HepG2 (cell line): ENCODE results near the gene NDUFAF5. TPM values are rescaled to one million over a fixed set of nuclear protein-coding genes. Genes with fewer than 3 reads are reported as not detected.
A peak's percentile ranks its signal among the peaks of the same experiment; 100 is the strongest.

Source experiments
- AHDC1 ChIP-seq: sonication (generic); formaldehyde crosslinking; IDR thresholded peaks from 2 replicates; pipeline ENCODE4 v1.5.1; 2020; ENCODE audit warnings: mild to moderate bottlenecking, missing genetic modification reagents, borderline replicate concordance
- CHD2 ChIP-seq: IDR thresholded peaks from 2 replicates; pipeline ENCODE4 v1.6.1; 2011; ENCODE audit warnings: low read depth, low read length, improper control_type of control experiment
- ELK4 ChIP-seq: sonication (generic); formaldehyde crosslinking; IDR thresholded peaks from 2 replicates; pipeline ENCODE4 v1.9.0; 2021; ENCODE audit warnings: missing genetic modification reagents, borderline replicate concordance
- GFI1 ChIP-seq: sonication (generic); formaldehyde crosslinking; IDR thresholded peaks from 2 replicates; pipeline ENCODE4 v1.5.0; 2020; ENCODE audit warnings: missing genetic modification reagents, mild to moderate bottlenecking, borderline replicate concordance
- ISX ChIP-seq: sonication (generic); formaldehyde crosslinking; conservative IDR thresholded peaks from 2 replicates; pipeline ENCODE4 v1.5.0; 2020; ENCODE audit warnings: missing genetic modification reagents
- KLF16 ChIP-seq, 2 experiments: sonication (generic) in 1 of 2; formaldehyde crosslinking in 1 of 2; IDR thresholded peaks; 2 replicates each; pipeline versions ENCODE4 v1.6.1 to v1.8.0; 2016 to 2023; ENCODE audit warnings: missing genetic modification reagents in 2 of 2, missing compliant biosample characterization in 1 of 2
- PITX1 ChIP-seq: sonication (generic); formaldehyde crosslinking; IDR thresholded peaks from 2 replicates; pipeline ENCODE4 v1.5.1; 2020; ENCODE audit warnings: mild to moderate bottlenecking, missing genetic modification reagents
- PRMT3 ChIP-seq: sonication (generic); formaldehyde crosslinking; IDR thresholded peaks from 2 replicates; pipeline ENCODE4 v1.8.1; 2022; ENCODE audit warnings: low read depth, mild to moderate bottlenecking, moderate library complexity, missing genetic modification reagents, borderline replicate concordance
- RARA ChIP-seq: IDR thresholded peaks from 2 replicates; pipeline ENCODE4 v1.6.1; 2016; ENCODE audit warnings: missing genetic modification reagents, missing compliant biosample characterization
- RXRB ChIP-seq: IDR thresholded peaks from 2 replicates; pipeline ENCODE4 v1.6.1; 2016; ENCODE audit warnings: borderline replicate concordance, missing genetic modification reagents, missing compliant biosample characterization
- SETDB1 ChIP-seq: sonication (generic); formaldehyde crosslinking; IDR thresholded peaks from 2 replicates; pipeline ENCODE4 v1.5.1; 2020; ENCODE audit warnings: missing genetic modification reagents, mild to moderate bottlenecking, borderline replicate concordance
- USF2 ChIP-seq, 2 experiments: sonication (generic) in 1 of 2; formaldehyde crosslinking in 1 of 2; IDR thresholded peaks; 2 replicates each; pipeline versions ENCODE4 v1.5.1 to v1.6.1; 2011 to 2020; ENCODE audit warnings: borderline replicate concordance in 1 of 2, low read depth in 1 of 2, low read length in 1 of 2, mild to moderate bottlenecking in 1 of 2, missing genetic modification reagents in 1 of 2, moderate library complexity in 1 of 2
- ZBTB8A ChIP-seq: sonication (generic); formaldehyde crosslinking; IDR thresholded peaks from 2 replicates; pipeline ENCODE4 v1.4.0; 2020; ENCODE audit warnings: mild to moderate bottlenecking, low read depth, missing genetic modification reagents, borderline replicate concordance
- ZNF333 ChIP-seq: sonication (generic); formaldehyde crosslinking; IDR thresholded peaks from 2 replicates; pipeline ENCODE4 v1.4.0; 2020; ENCODE audit warnings: mild to moderate bottlenecking, missing genetic modification reagents, borderline replicate concordance
- ZNF564 ChIP-seq: sonication (generic); formaldehyde crosslinking; IDR thresholded peaks from 2 replicates; pipeline ENCODE4 v1.8.1; 2023; ENCODE audit warnings: mild to moderate bottlenecking, missing genetic modification reagents
- polyA plus RNA-seq, 8 experiments: library from polyadenylated mRNA; depleted of rRNA in 3 of 8; stranded (reverse) in 7 of 8; unstranded in 1 of 8; fragments of >200 nt; fragmentation: Illumina TruSeq in 4 of 8; extraction: Trizol in 4 of 8; gene quantifications; 2 replicates each; pipeline versions ENCODE4 v1.2.1 to v1.2.3, GENCODE V29; 2011 to 2016; ENCODE audit warnings: low read depth in 4 of 8, missing spikeins in 1 of 8, mixed read lengths in 1 of 8; ENCODE audit not compliant: insufficient read depth in 1 of 8
- total RNA-seq, 5 experiments: library from RNA; depleted of rRNA; stranded (reverse); fragments of >200 nt; fragmentation: Illumina TruSeq; extraction: Trizol; gene quantifications; 2 replicates each; pipeline ENCODE4 v1.2.3, GENCODE V29; 2016; ENCODE audit warnings: low read depth in 1 of 5
- TF ChIP-seq, protein P1 (sequence below): sonication (generic); formaldehyde crosslinking; IDR thresholded peaks from 2 replicates; pipeline ENCODE4 v1.4.0; 2020; ENCODE audit warnings: mild to moderate bottlenecking, low read depth, missing genetic modification reagents

NDUFAF5 gene
- total and polyA plus RNA-seq, 2 of the 13 experiments (the other 11 are each of a cell fraction or from before 2014, with no cell fraction given), result 23.1 to 66.7 TPM

DNA sequence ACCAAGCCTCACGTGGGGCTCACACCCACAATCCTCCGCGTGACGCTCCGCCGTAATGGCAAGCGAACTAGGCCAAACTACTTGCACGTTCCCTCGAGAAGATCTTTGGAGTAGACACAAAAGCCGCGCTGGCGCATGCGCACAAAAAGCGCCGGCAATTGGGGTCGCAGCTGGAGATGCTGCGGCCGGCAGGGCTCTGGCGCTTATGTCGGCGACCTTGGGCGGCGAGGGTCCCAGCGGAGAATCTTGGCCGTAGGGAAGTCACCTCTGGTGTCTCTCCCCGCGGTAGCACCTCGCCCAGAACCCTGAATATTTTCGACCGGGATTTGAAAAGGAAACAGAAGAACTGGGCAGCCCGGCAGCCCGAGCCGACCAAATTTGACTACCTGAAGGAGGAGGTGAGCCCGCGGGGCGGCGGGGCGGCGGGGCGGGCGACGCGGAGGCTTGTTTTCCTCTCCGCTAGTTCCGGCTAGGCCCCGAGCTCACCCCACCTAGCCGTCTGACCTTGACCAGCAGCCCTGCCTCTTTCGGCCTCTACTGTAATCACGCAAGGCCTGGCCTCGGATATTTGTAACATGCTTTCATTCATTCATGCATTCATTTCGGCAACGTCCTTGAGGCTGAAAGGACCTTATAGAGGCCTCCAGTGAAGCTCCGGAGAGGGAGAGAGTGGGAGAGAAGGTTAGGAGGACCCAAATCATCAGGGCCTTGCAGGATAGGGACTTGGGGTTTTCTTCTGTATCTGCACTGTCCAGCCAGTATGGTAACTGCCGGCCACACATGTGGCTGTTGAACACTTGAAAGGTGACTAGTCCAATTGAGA is at the start of gene NDUFAF5, which contains the start of gene ESF1 (continued):
- TF ChIP-seq AHDC1 (no peak), GFI1 (peak; percentile 39), RXRB (peak; percentile 87), PRMT3 (CRISPR knock-in tag) (no peak), KLF16 (CRISPR knock-in tag; IDR thresholded peaks at IDR 0.05) (peak; percentile 60 to 97; a peak in 3 of 4 replicates), ZBTB8A (CRISPR knock-in tag) (peak; percentile 34), ZNF333 (peak; percentile 96), RARA (CRISPR knock-in tag) (peak; percentile 91), USF2 (IDR thresholded peaks at IDR 0.05; ENCODE audit: low read depth, low read length) (peak; percentile 98), USF2 (CRISPR knock-in tag; IDR thresholded peaks at IDR 0.05; ENCODE audit: borderline replicate concordance) (peak; percentile 98), ZNF564 (peak; percentile 96), PITX1 (CRISPR knock-in tag) (peak; percentile 88), ISX (CRISPR knock-in tag) (peak; percentile 82; the same call in 1 of the 2 replicates), SETDB1 (CRISPR knock-in tag) (no peak; the same call in 1 of the 2 replicates), ELK4 (CRISPR knock-in tag) (no peak; the same call in 1 of the 2 replicates), CHD2 (peak; percentile 79)
- TF ChIP-seq, protein P1, sequence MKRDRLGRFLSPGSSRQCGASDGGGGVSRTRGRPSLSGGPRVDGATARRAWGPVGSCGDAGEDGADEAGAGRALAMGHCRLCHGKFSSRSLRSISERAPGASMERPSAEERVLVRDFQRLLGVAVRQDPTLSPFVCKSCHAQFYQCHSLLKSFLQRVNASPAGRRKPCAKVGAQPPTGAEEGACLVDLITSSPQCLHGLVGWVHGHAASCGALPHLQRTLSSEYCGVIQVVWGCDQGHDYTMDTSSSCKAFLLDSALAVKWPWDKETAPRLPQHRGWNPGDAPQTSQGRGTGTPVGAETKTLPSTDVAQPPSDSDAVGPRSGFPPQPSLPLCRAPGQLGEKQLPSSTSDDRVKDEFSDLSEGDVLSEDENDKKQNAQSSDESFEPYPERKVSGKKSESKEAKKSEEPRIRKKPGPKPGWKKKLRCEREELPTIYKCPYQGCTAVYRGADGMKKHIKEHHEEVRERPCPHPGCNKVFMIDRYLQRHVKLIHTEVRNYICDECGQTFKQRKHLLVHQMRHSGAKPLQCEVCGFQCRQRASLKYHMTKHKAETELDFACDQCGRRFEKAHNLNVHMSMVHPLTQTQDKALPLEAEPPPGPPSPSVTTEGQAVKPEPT, result peak; percentile 94
